GF-D8 (cell line): ENCODE results near the gene PCBP2.
A peak's percentile ranks its signal among the peaks of the same experiment; 100 is the strongest.

ENCODE experiments used
- DNase-seq: peaks from one replicate; lab custom pipeline; 2025; lab: John Stamatoyannopoulos, UW

The PCBP2 gene

GRCh38 chr12:53508534-53509170, 56.8 kb downstream of the PCBP2 start:
- DNase-seq = peak; percentile 28

- DNase-seq = no peak
Observed at GRCh38 chr12:53510181-53510812, 58.4 kb downstream of the PCBP2 start.

- no peak for DNase-seq
Observed at GRCh38 chr12:53513712-53514410, 62.0 kb downstream of the PCBP2 start.

DNA sequence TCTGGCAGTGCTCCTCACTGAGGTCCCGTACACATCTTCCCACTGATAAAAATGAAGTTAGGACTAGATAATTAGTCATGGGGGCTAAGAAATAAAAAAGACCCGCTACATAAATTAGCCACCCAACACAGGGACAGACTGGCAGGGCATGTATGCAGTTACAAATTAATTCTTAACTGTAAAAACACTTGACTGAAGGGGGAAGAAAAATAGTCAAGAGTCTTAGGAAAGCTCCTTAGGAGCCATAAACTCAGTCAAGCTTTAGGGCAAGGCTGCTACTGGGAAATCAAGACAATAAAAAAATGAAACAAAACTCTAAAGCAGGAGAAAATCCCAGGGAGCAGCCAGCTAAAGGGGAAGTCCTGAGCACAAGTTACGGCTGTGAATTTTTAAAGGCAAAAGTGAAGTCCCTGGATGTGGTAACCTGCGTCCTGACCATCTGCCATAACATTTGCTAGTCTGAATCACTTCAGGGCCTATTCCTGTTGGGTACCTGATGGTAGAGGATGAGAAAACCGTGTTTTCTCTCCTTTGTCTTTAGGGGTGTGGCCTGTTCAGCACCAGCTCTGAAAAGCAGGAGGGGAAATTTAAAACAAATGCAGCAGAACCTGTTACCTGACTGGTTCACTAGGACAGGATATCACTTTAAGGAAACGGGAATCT, 62.9 kb downstream of the PCBP2 start:
- DNase-seq = no peak

DNA sequence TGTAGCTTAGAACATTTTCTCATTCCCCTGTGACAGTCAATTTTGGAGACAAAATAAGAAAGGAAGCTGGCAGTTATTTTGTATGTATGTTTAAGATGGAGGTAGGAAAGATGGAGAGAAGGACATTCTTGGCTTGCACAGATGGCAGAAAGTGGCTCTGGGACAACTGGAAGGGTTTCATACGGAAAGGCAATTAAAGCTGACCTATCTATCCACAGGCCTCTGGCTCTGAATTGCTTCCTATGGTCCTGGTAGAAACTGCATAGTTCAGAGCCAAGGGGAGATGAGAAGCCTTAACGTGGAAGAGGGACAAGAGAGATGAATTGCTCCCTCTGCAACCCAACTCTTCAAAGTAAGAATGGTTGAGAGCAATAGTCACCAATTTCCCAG, 63.4 kb downstream of the PCBP2 start:
- DNase-seq = no peak

DNA sequence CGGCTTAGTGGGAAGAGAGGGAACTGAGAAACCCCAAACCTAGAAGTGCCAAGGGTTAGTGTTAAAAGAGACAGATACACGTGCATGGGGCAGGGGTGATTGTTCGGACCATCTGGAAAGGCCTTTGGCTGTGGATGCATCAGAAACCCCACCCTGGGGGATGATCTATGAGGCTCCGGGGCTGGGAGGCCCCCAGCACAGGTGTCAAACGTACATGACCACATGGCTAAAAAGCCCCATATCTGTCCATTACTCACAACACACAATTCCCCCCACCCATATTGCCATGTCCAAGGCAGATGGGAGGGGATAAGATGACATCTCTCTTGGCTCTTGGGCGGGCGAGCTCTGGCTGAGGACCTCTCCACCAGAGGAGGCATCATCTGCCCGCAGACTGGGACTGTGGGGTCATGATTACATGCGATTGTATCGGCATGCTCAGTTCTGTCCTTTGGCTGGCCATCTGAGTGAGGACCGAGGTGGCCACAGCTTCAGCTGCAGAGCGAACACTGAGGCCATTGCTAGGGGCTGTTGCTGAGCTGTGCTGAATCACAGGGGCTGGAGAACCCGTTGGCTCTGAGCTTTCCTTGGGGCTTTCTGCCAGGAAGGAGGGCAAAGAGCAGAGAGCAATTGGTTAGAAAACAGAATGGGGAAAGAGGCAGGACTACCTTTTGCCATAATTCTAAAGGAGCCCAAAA, 65.0 kb downstream of the PCBP2 start:
- no peak for DNase-seq

DNA sequence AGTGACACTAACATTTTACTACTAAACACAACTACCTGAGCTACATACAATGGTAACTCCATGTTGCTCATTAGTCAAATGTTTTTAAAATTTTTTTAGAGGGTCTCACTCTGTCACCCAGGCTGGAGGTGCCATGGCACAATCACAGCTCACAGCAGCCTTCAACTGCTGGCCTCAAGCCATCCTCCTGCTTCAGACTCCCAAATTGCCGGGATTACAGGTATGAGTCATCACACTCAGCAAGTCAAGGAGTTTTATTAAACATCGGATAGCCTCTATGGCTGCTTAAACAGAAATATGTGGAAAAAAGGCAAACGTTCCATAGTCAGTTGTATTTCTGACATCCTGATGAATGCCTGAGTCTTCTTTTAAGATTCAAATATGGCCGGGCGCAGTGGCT, 66.5 kb downstream of the PCBP2 start:
- DNase-seq = no peak

DNA sequence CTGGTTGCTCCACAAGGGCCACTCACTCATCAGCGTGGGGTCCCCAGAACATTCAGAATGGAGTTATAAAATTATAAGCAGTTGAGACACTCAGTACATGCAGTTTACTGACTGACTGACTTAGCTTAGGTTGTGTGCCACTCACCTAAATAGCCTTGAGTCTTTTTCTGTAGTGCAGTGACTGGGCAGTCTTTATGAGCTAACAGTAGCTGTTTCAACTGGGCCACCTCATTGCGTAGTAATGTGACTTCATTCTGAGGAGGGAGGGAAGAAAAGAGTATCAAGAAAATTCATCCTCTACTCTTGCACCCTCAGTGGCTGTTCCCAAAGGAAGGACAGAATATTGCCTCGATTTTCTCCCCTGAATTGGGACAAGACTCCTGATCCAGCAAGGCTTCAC, 71.2 kb downstream of the PCBP2 start:
- DNase-seq = no peak

GRCh38 chr12:53524476-53524875, 72.6 kb downstream of the PCBP2 start:
- DNase-seq = no peak

DNA sequence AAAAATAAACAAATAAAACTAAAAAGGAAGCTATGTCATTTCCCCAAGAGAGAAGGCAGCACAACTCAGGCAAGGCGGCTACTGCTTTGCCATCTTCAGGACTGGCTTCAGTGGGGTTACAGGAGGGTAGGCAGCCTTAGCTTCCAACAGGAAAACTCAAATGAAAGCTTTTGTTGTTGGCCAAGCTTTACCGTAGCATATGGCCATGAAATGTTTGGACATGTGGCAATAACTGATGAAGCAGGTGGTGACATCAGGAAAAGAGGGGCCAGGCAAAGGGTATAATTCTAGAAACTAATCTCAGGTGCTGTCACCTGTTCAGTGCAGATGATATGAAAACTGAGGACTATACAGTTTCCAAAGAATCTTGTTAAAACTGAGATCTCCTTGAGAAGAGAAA, 78.2 kb downstream of the PCBP2 start:
- no peak for DNase-seq
